Lower lobe of right lung (tissue), 2 donors: ENCODE data around the gene VDR. TPM values are rescaled to one million over a fixed set of nuclear protein-coding genes. Genes with fewer than 3 reads are reported as not detected.

ENCODE experiments used
- ATAC-seq, 2 donors: fragments of 200-7000 bp; cut with Tn5 transposase; one replicate each; pipeline ENCODE4 v1.9.1; 2020 to 2022; ENCODE audit warnings: mild to moderate bottlenecking in 2 of 2, moderate library complexity in 2 of 2
- DNase-seq: peaks from one replicate; pipeline ENCODE4 v3.0.0-alpha.2; 2020
- H3K27ac ChIP-seq: fragments of 200-600 bp; one replicate; pipeline ENCODE4 v1.8.0; 2022
- H3K27me3 ChIP-seq: fragments of 200-600 bp; one replicate; pipeline ENCODE4 v1.8.0; 2022; ENCODE audit warnings: low read depth
- H3K36me3 ChIP-seq: fragments of 200-600 bp; one replicate; pipeline ENCODE4 v1.8.0; 2022; ENCODE audit warnings: mild to moderate bottlenecking
- H3K4me1 ChIP-seq: fragments of 200-600 bp; one replicate; pipeline ENCODE4 v1.8.0; 2022
- H3K4me3 ChIP-seq: fragments of 200-600 bp; one replicate; pipeline ENCODE4 v1.8.0; 2022; ENCODE audit warnings: mild to moderate bottlenecking
- H3K9me3 ChIP-seq: fragments of 200-600 bp; one replicate; pipeline ENCODE4 v1.8.0; 2022
- CTCF ChIP-seq: fragments of 200-600 bp; IDR thresholded peaks from one replicate; pipeline ENCODE4 v1.8.0; 2022; ENCODE audit warnings: antibody characterized with exemption, mild to moderate bottlenecking
- intact Hi-C: fragments of 100-400 bp; cut with DNase I; formaldehyde crosslinking; loops from one replicate; pipeline ENCODE4 v1.11.0; 2022
- total RNA-seq: library from RNA; stranded (reverse); fragmentation: NEBNext Ultra II Directional; extraction: Animal tissue kit (Norgen Biotek cat#: 25700); gene quantifications from one replicate; pipeline ENCODE4 v1.2.1, GENCODE V29; 2021
- donor health status: DM: no; HTN: yes; CAD: no; lungs with severe emphysema.

The VDR gene
- total RNA-seq, 1 donor from 2014 or later = 24.3 TPM

DNA sequence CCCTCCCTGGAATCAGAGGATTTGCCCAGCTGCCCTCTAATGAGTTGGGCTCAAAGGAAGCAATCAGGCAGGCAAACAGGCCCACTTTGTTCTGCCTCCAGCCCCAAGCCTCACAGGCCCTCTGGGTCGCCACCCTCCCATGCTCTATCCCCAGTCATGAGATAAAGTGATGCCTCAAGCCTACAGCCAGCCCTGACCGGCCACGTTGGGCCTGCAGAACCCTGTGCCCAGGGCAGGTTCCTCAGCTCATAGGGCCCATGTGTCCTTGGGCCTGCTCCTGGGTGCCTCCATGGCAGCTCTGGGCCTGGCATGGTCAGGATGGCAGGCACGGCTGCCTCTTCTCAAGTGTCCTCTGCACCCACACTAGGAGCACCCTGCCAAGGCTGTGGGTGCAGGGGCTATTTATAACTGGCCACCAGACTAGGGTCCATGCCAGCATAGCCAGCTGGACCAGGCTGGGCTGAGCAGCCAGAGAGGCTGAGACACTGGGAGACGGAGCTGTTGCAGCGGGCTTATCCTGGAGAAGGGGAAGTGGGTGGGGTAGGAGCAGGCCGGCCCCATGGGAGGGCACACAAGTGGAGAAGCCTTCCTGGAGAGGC, 105.3 kb downstream of the VDR start:
- intact Hi-C loops = no loop called here
- Histone ChIP-seq H3K9me3 (no peaks in the 10 kb centered on the region), H3K36me3 (peaks cover 60% of the 10 kb centered on the region), H3K4me1 (peaks cover 62% of the 10 kb centered on the region), H3K4me3 (no peak overlapping the region), H3K27me3 (no peaks in the 10 kb centered on the region), H3K27ac (peak overlapping the region; percentile 97)
- ATAC-seq = peak; percentile 29 to 40
- DNase-seq = no peak
- no peak for TF ChIP-seq CTCF

DNA sequence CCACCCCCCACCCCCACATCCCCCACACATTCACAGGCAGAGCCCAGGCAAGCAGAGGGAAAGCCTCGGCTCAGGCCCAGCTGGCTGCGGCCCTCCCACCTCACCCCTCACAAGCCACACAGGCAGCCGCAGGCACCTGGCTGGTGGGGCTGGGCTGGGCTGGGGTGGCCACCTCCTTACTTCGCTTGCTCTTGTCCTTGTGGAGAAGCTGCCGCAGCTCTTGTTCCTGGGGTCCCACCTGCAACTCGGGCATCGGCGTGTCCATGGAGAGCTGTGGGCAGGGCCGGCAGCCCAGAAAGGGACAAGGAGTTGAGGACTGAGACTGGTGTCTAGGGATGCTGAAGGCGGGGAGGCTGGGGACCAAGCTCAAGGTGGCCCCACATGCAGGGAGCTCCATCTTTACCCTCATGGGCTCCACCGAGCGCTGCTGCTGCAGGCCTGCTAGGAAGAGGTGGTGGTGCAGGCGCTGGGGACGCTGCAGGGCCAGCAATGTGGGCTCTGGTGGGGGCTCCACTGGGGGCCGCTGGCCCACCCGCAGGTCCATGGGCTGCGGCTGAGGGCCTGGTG, 106.3 kb downstream of the VDR start:
- ATAC-seq (no peak), DNase-seq (no peak)
- no peaks in the 10 kb centered on the region for H3K9me3 ChIP-seq
- TF ChIP-seq CTCF = no peak
- intact Hi-C loops = no loop called here
- no peak overlapping the region for H3K27ac ChIP-seq
- no peak overlapping the region for H3K4me3 ChIP-seq
- peaks cover 61% of the 10 kb centered on the region for H3K36me3 ChIP-seq
- no peaks in the 10 kb centered on the region for H3K27me3 ChIP-seq
- peaks cover 52% of the 10 kb centered on the region for H3K4me1 ChIP-seq

DNA sequence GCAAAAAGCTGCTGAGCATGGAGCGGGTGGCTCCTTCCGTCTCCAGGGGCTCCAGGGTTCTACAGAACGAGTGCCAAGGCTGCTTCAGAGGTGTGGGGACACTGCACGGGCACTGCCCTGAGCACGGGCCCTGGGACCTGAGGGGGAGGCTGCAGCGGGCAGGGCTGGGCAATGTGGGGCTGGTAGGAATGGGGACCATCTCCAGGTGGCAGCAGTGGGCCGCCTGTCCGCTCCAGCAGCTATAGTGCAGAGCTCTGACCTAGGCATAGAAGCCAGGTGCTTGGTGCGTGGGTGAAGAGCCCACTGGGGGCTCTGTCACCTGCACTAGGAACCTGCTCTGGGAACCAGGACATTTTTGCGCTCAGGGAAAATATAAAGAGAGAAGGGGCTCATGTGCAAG, 107.4 kb downstream of the VDR start:
- DNase-seq (no peak), ATAC-seq (peak in 1 of 2 donors; percentile 34)
- H3K36me3 ChIP-seq = peaks cover 66% of the 10 kb centered on the region

DNA sequence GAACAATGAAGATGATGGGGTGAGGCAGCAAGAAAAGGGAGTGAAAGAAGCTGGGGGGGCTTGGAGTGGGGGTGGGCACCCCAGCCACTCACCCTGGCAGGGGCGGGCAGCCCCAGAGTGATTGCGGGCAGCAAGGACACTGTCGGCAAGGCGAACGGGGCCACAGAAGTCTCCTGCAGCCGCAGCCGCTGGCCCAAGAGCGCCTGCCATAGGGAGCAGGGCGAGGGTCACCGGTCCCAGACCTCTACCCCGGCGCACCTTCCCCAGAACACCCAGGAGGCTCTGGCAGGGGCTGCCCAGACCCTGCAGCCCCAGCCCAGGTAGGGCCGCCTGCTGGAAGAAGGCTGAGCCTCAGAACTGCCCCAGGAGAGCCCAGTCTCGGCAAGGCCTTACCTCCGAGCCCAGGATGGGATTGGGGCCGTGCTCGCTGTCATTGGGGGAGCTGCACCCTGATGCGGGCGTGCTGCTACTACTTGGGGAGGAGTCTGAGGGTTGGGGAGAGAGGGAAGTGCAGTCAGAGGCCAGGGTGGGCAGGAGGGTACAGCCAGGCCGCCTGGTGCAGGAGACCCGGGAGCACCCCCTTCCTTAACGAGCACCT, 108.9 kb downstream of the VDR start:
- Histone ChIP-seq H3K36me3 (peaks cover 81% of the 10 kb centered on the region), H3K4me3 (no peak overlapping the region), H3K4me1 (peaks cover 26% of the 10 kb centered on the region), H3K27ac (no peak overlapping the region), H3K27me3 (no peaks in the 10 kb centered on the region), H3K9me3 (no peaks in the 10 kb centered on the region)
- intact Hi-C loops = no loop called here
- DNase-seq (no peak), ATAC-seq (no peak)
- TF ChIP-seq CTCF = no peak

More for the DNA sequence above, 107.4 kb downstream of the VDR start:
- intact Hi-C loops = no loop called here
- Histone ChIP-seq H3K9me3 (no peaks in the 10 kb centered on the region), H3K27ac (no peak overlapping the region), H3K4me3 (no peak overlapping the region), H3K27me3 (no peaks in the 10 kb centered on the region), H3K4me1 (peaks cover 42% of the 10 kb centered on the region)
- TF ChIP-seq CTCF = peak; percentile 22

DNA sequence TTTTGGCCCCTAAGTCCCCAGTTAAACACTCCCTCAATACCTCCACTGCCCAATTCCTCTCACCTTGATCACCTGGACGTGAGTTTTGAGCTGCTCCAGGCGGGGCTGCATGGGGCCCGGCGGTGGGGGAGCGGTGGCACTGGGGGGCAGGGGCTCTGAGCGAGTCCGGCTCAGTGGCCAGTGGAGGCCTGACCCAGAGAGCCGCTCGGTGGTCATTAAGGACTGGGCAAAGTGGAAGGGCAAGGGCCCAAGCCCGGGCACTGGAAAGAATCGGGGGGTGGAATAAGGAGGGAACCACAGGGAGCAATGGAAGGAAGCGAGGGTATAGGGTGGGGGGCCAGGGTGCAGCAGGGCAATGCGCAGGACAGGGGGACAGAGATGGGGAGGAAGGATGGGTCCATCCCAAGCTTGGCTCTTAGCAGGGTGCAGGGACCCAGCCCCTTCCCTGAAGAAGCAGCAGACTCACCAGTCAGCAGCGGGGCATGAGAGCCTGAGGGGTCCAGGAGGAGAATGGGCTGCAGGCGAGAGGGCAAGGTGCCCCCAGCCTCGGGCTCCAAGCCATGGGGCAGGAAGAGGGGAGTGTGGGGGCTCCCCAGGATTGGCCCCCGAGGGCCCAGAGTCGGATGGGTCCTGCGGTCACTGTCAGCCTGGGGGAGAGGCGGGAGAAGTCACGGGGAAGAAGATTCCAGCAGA, 109.5 kb downstream of the VDR start:
- peaks cover 20% of the 10 kb centered on the region for H3K4me1 ChIP-seq
- intact Hi-C loops = no loop called here
- H3K36me3 ChIP-seq = peaks cover 88% of the 10 kb centered on the region
- DNase-seq = no peak
- no peak for ATAC-seq
- no peaks in the 10 kb centered on the region for H3K27me3 ChIP-seq
- H3K27ac ChIP-seq = no peak overlapping the region
- H3K9me3 ChIP-seq = no peaks in the 10 kb centered on the region
- no peak for TF ChIP-seq CTCF
- no peak overlapping the region for H3K4me3 ChIP-seq
